Stimulated activated CD4-positive, alpha-beta T cell treated with anti-CD3 and anti-CD28 coated beads, TNF-alpha, amount 100 ng/mL, for 48 hours (primary cell): ENCODE measurements around the gene VPS37D.
"Not testable (repeated sequence)": the region's sequence is repeated elsewhere in the genome, so short reads cannot be mapped to it uniquely, and the experiment has no call there.

ENCODE experiments used
- DNase-seq, 3 donors: peaks; one replicate each; pipeline ENCODE4 v3.0.0-alpha.2; 2020; ENCODE audit warnings: low read depth in 3 of 3

Gene VPS37D

GRCh38 chr7:73667344-73668102 is at the start of gene VPS37D:
VPS37D (plus strand) TSS chr7:73667831; CDS start chr7:73667959, 128 bp downstream.
- DNase-seq, result peak; percentile 81 to 95 (median 90)

- DNase-seq, result no peak
These were observed 49.1 kb upstream of the VPS37D start for GRCh38 chr7:73618538-73618937.

- not testable (repeated sequence) for DNase-seq
These were observed 48.2 kb upstream of the VPS37D start for GRCh38 chr7:73619394-73619793.

GRCh38 chr7:73621168-73622063 is 46.2 kb upstream of the VPS37D start:
- no peak for DNase-seq

- no peak for DNase-seq
These were observed 45.1 kb upstream of the VPS37D start for GRCh38 chr7:73622527-73622908.

GRCh38 chr7:73622909-73623797 is 44.5 kb upstream of the VPS37D start:
- DNase-seq, result no peak

GRCh38 chr7:73623798-73624668 is 43.6 kb upstream of the VPS37D start, which contains the start of gene MLXIPL:
MLXIPL (minus strand) TSS chr7:73624522; CDS start chr7:73624492, 30 bp downstream.
- DNase-seq, result peak; percentile 28 to 79 (median 39)

GRCh38 chr7:73624669-73625001 is 43.0 kb upstream of the VPS37D start:
- no peak for DNase-seq

GRCh38 chr7:73625276-73625675 is 42.4 kb upstream of the VPS37D start:
- DNase-seq, result no peak

- DNase-seq, result no peak
These were observed 40.8 kb upstream of the VPS37D start for GRCh38 chr7:73626814-73627213.

- no peak for DNase-seq
These were observed 39.1 kb upstream of the VPS37D start for GRCh38 chr7:73628504-73628903.

- DNase-seq, result no peak
These were observed 36.1 kb upstream of the VPS37D start for GRCh38 chr7:73631558-73631957.

GRCh38 chr7:73633323-73633722 is 34.3 kb upstream of the VPS37D start:
- no peak for DNase-seq

GRCh38 chr7:73633844-73634243 is 33.8 kb upstream of the VPS37D start:
- no peak for DNase-seq

GRCh38 chr7:73635428-73636200 is 32.0 kb upstream of the VPS37D start:
- DNase-seq, result no peak

GRCh38 chr7:73638911-73639310 is 28.7 kb upstream of the VPS37D start:
- DNase-seq, result no peak

- no peak for DNase-seq
These were observed 24.8 kb upstream of the VPS37D start for GRCh38 chr7:73642834-73643233.

- DNase-seq, result no peak
These were observed 22.8 kb upstream of the VPS37D start for GRCh38 chr7:73644688-73645286.

- no peak for DNase-seq
These were observed 21.9 kb upstream of the VPS37D start for GRCh38 chr7:73645643-73646174.
